ENCODE measurements around the gene TEX13A. TPM values are rescaled to one million over a fixed set of nuclear protein-coding genes. Genes with fewer than 3 reads are reported as not detected.
"Not testable (repeated sequence)": the region's sequence is repeated elsewhere in the genome, so short reads cannot be mapped to it uniquely, and the experiment has no call there.

TEX13A gene, protein sequence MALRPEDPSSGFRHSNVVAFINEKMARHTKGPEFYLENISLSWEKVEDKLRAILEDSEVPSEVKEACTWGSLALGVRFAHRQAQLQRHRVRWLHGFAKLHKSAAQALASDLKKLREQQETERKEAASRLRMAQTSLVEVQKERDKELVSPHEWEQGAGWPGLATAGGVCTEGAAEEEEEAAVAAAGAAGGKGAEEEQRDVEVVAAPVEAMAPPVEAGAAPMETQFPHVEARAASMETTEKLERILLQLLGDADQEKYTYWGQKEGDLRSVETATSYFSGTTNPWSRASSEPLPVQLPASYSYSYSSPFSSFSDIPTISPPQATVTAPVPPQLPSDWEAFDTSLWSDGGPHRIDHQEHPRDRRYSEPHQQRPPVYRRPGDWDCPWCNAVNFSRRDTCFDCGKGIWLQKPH
- not detected in 2 replicates for total RNA-seq (2014; rRNA removed; shearing (Covaris generic))

DNA sequence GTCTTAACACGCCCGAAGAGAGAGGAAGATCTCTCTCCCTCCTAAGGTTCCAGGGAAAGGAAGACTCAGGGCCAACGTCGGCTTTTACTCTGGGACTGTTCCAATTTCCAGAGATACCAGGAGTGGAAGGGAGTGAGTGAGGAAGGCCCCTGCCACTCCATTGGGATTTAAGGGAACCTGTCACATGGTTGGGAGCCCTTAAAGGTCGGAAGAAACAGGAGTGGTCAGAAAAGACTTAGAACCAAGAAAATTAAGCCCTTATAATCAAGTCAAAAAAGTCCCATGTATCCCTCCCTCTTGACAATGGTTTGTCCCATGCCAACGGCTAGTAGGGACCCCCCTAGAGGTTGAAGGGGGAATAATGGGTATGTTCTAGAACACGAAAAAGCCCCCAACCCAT, at the start of gene TEX13A:
Gene TEX13A (minus strand): TSS at position 59 of the 400 bp plus-strand sequence. CDS start 297 bp downstream, outside the sequence.
- no peak within 1 kb of the TSS for H3K27ac ChIP-seq

DNA sequence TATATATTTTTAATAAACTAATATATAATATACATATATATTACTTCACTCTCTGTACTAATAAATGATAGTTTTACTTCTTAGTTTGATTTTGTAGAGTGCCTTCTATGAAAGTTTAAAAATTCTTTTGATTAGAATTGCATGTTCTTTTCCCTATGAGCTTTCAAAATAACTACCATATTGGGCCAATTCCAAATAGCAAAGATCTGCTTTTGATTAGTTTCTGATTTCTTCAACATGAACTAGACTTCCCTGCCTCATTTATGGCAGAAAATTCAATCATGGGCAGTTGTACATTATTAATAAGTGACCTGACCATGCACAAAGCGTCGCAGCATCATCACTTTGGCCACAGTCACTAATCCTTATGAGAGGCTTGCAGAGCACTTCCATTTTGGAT, 48.9 kb upstream of the TEX13A start:
- no peaks in the 10 kb centered on the region for H3K27me3 ChIP-seq (replicated peaks)
- no peak overlapping the region for H3K4me3 ChIP-seq
- no peaks in the 10 kb centered on the region for H3K9me3 ChIP-seq (replicated peaks)
- no peak overlapping the region for H3K27ac ChIP-seq
- no peak for DNase-seq (ENCODE audit: low read depth in 1 of 2, low spot score in 2 of 2)
- H3K36me3 ChIP-seq: no peaks in the 10 kb centered on the region
- H3K4me1 ChIP-seq (replicated peaks): no peaks in the 10 kb centered on the region

More for the DNA sequence above, at the start of gene TEX13A:
- H3K27me3 ChIP-seq (replicated peaks): no peaks in the 10 kb centered on the region
- no peaks in the 10 kb centered on the region for H3K36me3 ChIP-seq
- DNase-seq (ENCODE audit: low read depth in 1 of 2, low spot score in 2 of 2): no peak
- H3K9me3 ChIP-seq (replicated peaks): no peaks in the 10 kb centered on the region
- H3K4me3 ChIP-seq: no peak within 1 kb of the TSS
- no peaks in the 10 kb centered on the region for H3K4me1 ChIP-seq (replicated peaks)

- DNase-seq (ENCODE audit: low read depth in 1 of 2, low spot score in 2 of 2): no peak
These were observed 46.7 kb upstream of the TEX13A start for GRCh38 chrX:105267167-105267566.

GRCh38 chrX:105266456-105266855, 46.0 kb upstream of the TEX13A start:
- no peak overlapping the region for H3K4me3 ChIP-seq

More at GRCh38 chrX:105267167-105267566, 46.7 kb upstream of the TEX13A start:
- Histone ChIP-seq H3K27ac (no peak overlapping the region), H3K4me1 (replicated peaks) (no peaks in the 10 kb centered on the region), H3K9me3 (replicated peaks) (no peaks in the 10 kb centered on the region), H3K36me3 (no peaks in the 10 kb centered on the region), H3K4me3 (no peak overlapping the region), H3K27me3 (replicated peaks) (no peaks in the 10 kb centered on the region)

DNA sequence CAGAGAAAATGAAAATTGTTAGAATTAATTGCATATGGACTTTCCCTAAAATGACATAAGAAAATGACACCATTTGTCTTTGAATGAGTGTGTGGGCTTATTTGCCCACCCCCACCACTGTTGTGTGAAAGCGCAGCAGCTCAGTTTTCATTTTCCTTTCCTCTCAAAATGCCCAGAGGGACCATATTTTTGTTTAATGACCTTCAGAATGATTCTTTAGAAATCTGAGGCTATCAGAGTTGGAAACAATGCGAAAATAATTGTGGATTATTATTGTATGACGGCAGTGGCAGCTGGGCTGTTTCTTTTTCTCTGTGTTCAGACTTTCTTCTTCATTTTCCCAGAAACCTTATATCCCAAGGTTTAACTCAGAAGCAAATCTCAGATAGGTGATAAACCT, 44.6 kb upstream of the TEX13A start:
- Histone ChIP-seq H3K9me3 (replicated peaks) (no peaks in the 10 kb centered on the region), H3K27ac (no peak overlapping the region)

More at GRCh38 chrX:105266456-105266855, 46.0 kb upstream of the TEX13A start:
- Histone ChIP-seq H3K4me1 (replicated peaks) (no peaks in the 10 kb centered on the region), H3K27ac (no peak overlapping the region), H3K9me3 (replicated peaks) (no peaks in the 10 kb centered on the region), H3K36me3 (no peaks in the 10 kb centered on the region), H3K27me3 (replicated peaks) (no peaks in the 10 kb centered on the region)
- no peak for DNase-seq (ENCODE audit: low read depth in 1 of 2, low spot score in 2 of 2)

DNA sequence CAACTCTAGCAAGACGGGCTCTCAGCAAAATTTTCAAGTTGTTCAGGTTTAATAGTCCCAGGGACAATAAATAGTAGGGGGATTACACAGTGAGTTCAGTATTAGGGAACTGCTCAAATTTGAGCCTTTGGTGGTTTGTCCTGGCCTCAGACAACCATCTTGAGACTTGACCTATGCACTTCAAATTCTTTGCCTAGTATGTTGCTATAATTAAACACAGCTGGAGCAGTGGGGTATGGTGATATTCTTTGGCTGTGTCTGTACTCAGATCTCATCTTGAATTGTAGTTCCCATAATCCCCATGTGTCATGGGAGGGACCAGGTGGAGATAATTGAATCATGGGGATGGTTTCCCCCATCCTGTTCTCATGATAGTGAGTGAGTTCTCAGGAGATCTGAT, 43.3 kb upstream of the TEX13A start:
- H3K27me3 ChIP-seq (replicated peaks): no peaks in the 10 kb centered on the region
- H3K9me3 ChIP-seq (replicated peaks): no peaks in the 10 kb centered on the region
- no peaks in the 10 kb centered on the region for H3K4me1 ChIP-seq (replicated peaks)
- H3K4me3 ChIP-seq: no peak overlapping the region
- H3K27ac ChIP-seq: no peak overlapping the region
- no peaks in the 10 kb centered on the region for H3K36me3 ChIP-seq
- no peak for DNase-seq (ENCODE audit: low read depth in 1 of 2, low spot score in 2 of 2)

More for the DNA sequence above, 44.6 kb upstream of the TEX13A start:
- no peaks in the 10 kb centered on the region for H3K36me3 ChIP-seq
- no peak overlapping the region for H3K4me3 ChIP-seq
- no peaks in the 10 kb centered on the region for H3K4me1 ChIP-seq (replicated peaks)
- no peaks in the 10 kb centered on the region for H3K27me3 ChIP-seq (replicated peaks)
- no peak for DNase-seq (ENCODE audit: low read depth in 1 of 2, low spot score in 2 of 2)

DNA sequence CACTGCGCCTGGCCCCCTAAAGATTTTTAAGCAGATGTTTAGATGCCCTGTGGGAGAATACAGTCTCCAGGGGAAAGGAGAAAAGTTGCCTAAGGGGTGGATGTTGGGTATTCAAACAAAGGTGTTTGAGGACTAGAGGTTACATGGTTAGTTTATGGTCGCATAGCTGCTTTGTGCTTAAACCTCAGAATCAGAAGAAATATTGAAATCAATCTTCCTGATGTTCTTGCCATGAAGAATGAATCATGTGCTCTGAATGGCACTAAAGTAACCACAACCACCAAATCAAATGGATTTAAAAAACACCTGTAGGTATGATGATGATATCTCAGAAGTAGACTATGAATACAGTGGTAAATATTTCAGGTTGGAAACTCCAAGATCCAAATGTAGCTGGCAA, 42.7 kb upstream of the TEX13A start:
- no peaks in the 10 kb centered on the region for H3K9me3 ChIP-seq (replicated peaks)
- H3K27me3 ChIP-seq (replicated peaks): no peaks in the 10 kb centered on the region
- H3K4me1 ChIP-seq (replicated peaks): no peaks in the 10 kb centered on the region
- no peak overlapping the region for H3K27ac ChIP-seq
- H3K4me3 ChIP-seq: no peak overlapping the region
- H3K36me3 ChIP-seq: no peaks in the 10 kb centered on the region
- no peak for DNase-seq (ENCODE audit: low read depth in 1 of 2, low spot score in 2 of 2)

DNA sequence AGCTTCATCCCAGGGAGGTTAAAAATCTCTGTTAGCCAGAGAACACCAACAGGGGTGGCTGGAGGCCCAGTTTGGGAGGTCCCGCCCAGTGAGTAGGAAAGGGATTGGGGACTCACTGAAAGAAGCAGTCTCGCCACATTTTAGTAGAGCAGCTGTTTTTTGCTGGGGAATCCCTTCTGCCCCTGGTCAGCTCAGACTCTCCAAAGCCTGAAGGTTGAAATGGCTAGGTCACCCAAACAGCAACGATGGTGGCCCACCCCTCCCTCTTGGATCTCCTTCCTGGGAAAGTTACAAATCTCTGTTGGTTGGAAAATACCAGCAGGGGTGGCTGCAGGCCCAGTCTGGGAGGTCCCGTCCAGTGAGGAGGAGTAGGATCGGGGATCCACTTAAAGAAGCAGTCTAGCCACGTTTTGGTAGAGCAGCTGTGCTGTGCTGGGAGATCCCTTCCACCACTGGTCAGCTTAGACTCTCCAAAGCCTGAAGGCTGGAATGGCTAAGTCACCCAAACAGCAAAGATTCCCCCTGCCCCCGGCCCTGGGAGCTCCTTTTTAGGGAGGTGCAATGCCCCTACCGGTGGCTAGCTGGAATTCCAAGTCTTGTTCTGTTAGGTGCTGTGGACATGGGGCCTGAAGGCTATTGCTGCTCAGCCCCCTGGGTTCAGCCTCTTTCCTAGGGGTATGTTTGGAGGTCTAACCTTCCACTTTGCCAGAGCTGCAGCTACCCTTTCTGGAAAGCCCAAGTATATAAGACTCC, 40.0 kb upstream of the TEX13A start:
- H3K27me3 ChIP-seq (replicated peaks): no peaks in the 10 kb centered on the region
- H3K27ac ChIP-seq: no peak overlapping the region
- H3K4me1 ChIP-seq (replicated peaks): no peaks in the 10 kb centered on the region
- H3K9me3 ChIP-seq (replicated peaks): no peaks in the 10 kb centered on the region
- no peak for DNase-seq (ENCODE audit: low read depth in 1 of 2, low spot score in 2 of 2)
- H3K4me3 ChIP-seq: no peak overlapping the region
- H3K36me3 ChIP-seq: no peaks in the 10 kb centered on the region

DNA sequence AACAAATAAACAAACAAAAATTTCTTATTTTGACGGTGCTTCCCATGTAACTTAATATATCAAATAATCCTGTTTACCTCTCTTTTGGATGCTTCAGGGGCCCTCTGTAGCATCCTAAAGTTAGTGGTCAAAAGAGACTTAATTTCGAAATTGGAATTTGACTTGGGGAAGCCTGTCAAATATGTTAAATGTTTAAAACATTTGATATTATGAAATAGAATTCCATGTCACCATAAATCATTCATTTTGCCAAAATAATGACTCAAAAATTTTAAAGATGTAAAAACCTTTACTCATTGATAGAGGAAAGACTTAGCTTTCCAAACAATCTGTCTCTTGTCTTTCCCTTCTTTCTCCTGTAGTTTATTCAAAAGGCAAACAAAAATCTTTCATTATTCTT, 20.6 kb upstream of the TEX13A start:
- Histone ChIP-seq H3K9me3 (replicated peaks) (no peaks in the 10 kb centered on the region), H3K4me3 (no peak overlapping the region), H3K36me3 (no peaks in the 10 kb centered on the region), H3K4me1 (replicated peaks) (no peaks in the 10 kb centered on the region), H3K27ac (no peak overlapping the region), H3K27me3 (replicated peaks) (no peaks in the 10 kb centered on the region)
- no peak for DNase-seq (ENCODE audit: low read depth in 1 of 2, low spot score in 2 of 2)

DNA sequence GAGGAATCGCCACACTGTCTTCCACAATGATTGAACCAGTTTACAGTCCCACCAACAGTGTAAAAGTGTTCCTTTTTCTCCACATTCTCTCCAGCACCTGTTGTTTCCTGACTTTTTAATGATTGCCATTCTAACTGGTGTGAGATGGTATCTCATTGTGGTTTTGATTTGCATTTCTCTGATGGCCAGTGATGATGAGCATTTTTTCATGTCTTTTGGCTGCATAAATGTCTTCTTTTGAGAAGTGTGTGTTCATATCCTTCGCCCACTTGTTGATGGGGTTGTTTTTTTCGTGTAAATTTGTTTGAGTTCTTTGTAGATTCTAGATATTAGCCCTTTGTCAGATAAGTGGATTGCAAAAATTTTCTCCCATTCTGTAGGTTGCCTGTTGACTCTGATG, 16.9 kb upstream of the TEX13A start:
- H3K9me3 ChIP-seq (replicated peaks); H3K36me3 ChIP-seq; H3K27ac ChIP-seq; H3K4me3 ChIP-seq; H3K27me3 ChIP-seq (replicated peaks); DNase-seq (ENCODE audit: low read depth in 1 of 2, low spot score in 2 of 2); H3K4me1 ChIP-seq (replicated peaks): not testable (repeated sequence)

DNA sequence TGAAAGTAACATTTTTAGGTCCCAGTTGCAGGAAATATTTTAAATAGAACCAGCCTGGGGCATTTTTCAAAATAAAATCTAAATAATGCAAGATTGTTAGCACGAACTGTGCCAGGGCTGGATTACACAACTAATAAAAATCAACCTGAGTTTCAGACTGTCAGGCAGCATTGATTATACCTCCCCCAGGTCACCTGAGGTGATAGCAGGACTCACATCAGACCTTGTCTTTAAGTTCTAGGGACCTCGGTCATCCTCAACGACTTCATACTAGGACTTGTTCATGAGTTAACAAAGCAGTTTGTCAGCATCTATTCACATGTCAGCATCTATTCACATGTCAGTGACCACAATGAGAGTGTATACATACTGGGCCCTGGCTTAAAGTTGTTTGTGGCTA, 8.7 kb upstream of the TEX13A start:
- H3K36me3 ChIP-seq: no peaks in the 10 kb centered on the region

GRCh38 chrX:105228602-105229001, 8.1 kb upstream of the TEX13A start:
- H3K4me1 ChIP-seq (replicated peaks): no peaks in the 10 kb centered on the region
- H3K4me3 ChIP-seq: no peak overlapping the region
- H3K27ac ChIP-seq: no peak overlapping the region
- DNase-seq (ENCODE audit: low read depth in 1 of 2, low spot score in 2 of 2): no peak
- no peaks in the 10 kb centered on the region for H3K9me3 ChIP-seq (replicated peaks)
- no peaks in the 10 kb centered on the region for H3K27me3 ChIP-seq (replicated peaks)
- H3K36me3 ChIP-seq: no peaks in the 10 kb centered on the region

More for the DNA sequence above, 8.7 kb upstream of the TEX13A start:
- Histone ChIP-seq H3K4me3 (no peak overlapping the region), H3K27ac (no peak overlapping the region), H3K27me3 (replicated peaks) (no peaks in the 10 kb centered on the region), H3K4me1 (replicated peaks) (no peaks in the 10 kb centered on the region), H3K9me3 (replicated peaks) (no peaks in the 10 kb centered on the region)
- DNase-seq (ENCODE audit: low read depth in 1 of 2, low spot score in 2 of 2): no peak

GRCh38 chrX:105226499-105226898, 6.0 kb upstream of the TEX13A start:
- Histone ChIP-seq H3K36me3 (no peaks in the 10 kb centered on the region), H3K4me3 (no peak overlapping the region)
- no peak for DNase-seq (ENCODE audit: low read depth in 1 of 2, low spot score in 2 of 2)

DNA sequence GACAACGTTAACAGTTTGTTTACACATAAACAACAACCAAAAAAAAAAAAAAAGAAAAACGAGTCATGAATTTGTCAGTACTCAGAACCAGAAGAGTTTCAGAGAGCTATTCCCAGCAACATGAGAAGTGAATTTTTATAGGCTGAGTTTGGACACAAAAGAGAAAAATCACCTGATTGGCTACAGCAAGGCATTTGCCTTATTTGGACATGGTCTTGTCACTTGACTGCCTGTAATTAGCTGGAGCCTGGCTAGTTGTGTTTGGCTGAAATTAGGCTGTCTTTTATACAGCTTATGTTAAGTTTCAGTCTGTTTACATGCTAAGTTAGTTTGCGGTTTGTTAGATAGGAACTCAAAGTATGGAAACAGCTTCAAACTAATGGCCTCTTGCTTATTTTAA, 880 bp upstream of the TEX13A start:
- H3K27me3 ChIP-seq (replicated peaks): no peaks in the 10 kb centered on the region
- H3K27ac ChIP-seq: no peak overlapping the region
- no peak for DNase-seq (ENCODE audit: low read depth in 1 of 2, low spot score in 2 of 2)
- no peak overlapping the region for H3K4me3 ChIP-seq
- H3K36me3 ChIP-seq: no peaks in the 10 kb centered on the region
- no peaks in the 10 kb centered on the region for H3K9me3 ChIP-seq (replicated peaks)
- H3K4me1 ChIP-seq (replicated peaks): no peaks in the 10 kb centered on the region

More at GRCh38 chrX:105226499-105226898, 6.0 kb upstream of the TEX13A start:
- no peaks in the 10 kb centered on the region for H3K4me1 ChIP-seq (replicated peaks)
- H3K9me3 ChIP-seq (replicated peaks): no peaks in the 10 kb centered on the region
- no peaks in the 10 kb centered on the region for H3K27me3 ChIP-seq (replicated peaks)
- H3K27ac ChIP-seq: no peak overlapping the region
